Nephron progenitor cell (in vitro differentiated cells): Measurements from ENCODE around the gene DCTN3.

Source experiments
- DNase-seq: peaks from one replicate; pipeline ENCODE4 v3.0.0; 2021
- H3K27ac Mint-ChIP-seq: 2 replicates; pipeline ENCODE4 v1.8.0; 2021; ENCODE audit warnings: mild to moderate bottlenecking, moderate library complexity, mixed read lengths
- H3K27me3 Mint-ChIP-seq: 2 replicates; pipeline ENCODE4 v1.8.0; 2021; ENCODE audit warnings: mild to moderate bottlenecking, low read depth, mixed read lengths; ENCODE audit not compliant: poor library complexity
- H3K36me3 Mint-ChIP-seq: 2 replicates; pipeline ENCODE4 v1.8.0; 2021; ENCODE audit warnings: low read depth, mixed read lengths
- H3K4me1 Mint-ChIP-seq: 2 replicates; pipeline ENCODE4 v1.8.0; 2021; ENCODE audit warnings: mixed read lengths
- H3K4me3 Mint-ChIP-seq: 2 replicates; pipeline ENCODE4 v1.8.0; 2021; ENCODE audit warnings: mild to moderate bottlenecking, moderate library complexity, mixed read lengths
- H3K9me3 Mint-ChIP-seq: 2 replicates; pipeline ENCODE4 v1.8.0; 2021; ENCODE audit warnings: mild to moderate bottlenecking, moderate library complexity, mixed read lengths
- TF ChIP-seq, protein P1 (sequence below): fragments of 200-600 bp; sonication (generic); IDR thresholded peaks from 2 replicates; pipeline ENCODE4 v1.5.0; 2021; ENCODE audit warnings: antibody characterized with exemption

Gene DCTN3

GRCh38 chr9:34629491-34629808, 9.2 kb upstream of the DCTN3 start:
- no peak for DNase-seq
- peaks cover 75% of the 10 kb centered on the region for H3K27me3 Mint-ChIP-seq
- H3K9me3 Mint-ChIP-seq, result no peaks in the 10 kb centered on the region
- peak overlapping the region; percentile 55 for H3K27ac Mint-ChIP-seq
- H3K4me3 Mint-ChIP-seq, result peak overlapping the region; percentile 79
- no peaks in the 10 kb centered on the region for H3K36me3 Mint-ChIP-seq
- peaks cover 34% of the 10 kb centered on the region for H3K4me1 Mint-ChIP-seq
- TF ChIP-seq, protein P1, sequence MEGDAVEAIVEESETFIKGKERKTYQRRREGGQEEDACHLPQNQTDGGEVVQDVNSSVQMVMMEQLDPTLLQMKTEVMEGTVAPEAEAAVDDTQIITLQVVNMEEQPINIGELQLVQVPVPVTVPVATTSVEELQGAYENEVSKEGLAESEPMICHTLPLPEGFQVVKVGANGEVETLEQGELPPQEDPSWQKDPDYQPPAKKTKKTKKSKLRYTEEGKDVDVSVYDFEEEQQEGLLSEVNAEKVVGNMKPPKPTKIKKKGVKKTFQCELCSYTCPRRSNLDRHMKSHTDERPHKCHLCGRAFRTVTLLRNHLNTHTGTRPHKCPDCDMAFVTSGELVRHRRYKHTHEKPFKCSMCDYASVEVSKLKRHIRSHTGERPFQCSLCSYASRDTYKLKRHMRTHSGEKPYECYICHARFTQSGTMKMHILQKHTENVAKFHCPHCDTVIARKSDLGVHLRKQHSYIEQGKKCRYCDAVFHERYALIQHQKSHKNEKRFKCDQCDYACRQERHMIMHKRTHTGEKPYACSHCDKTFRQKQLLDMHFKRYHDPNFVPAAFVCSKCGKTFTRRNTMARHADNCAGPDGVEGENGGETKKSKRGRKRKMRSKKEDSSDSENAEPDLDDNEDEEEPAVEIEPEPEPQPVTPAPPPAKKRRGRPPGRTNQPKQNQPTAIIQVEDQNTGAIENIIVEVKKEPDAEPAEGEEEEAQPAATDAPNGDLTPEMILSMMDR, result no peak

DNA sequence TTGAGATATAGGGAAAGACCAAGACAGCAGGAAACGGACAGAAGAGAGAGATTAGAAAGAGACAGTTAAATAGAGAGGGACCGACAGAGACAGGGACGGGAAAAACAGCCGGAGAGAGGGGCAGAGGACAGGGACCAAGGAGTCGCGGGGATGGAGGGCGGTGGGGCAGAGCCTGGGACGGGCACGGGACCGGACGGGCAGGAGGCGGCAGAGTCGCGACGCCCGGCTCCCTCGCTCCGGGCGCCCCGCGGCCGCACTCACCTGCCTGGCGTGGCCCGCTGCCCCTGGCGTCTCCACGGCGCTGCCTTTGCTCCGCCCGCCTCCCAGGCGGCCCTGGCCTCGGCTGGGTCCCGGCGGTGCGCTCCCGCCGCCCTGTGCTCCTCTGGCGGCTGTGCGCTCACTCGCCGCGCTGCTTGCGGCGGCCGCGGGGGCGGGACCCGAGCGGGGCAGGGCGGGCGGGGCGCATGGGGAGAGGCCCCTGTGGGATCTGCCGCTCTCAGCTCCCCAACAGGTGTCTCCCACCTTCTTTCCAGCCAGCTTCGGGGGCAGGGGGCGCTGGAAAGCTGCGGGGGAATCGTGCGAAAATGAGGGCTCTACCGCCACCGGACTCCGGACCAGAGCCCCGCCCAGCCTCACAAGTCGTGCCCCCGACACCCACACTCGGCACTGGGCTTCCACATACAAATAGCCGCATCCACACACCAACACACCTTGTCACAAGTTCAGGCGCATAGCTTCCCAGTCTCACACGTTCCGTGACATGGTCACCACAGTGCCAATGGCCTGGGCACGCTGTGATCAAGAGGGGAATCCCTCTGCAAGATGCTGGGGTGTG, 8.6 kb upstream of the DCTN3 start, which contains the start of gene ARID3C:
Gene ARID3C (minus strand): TSS at position 411 of the 835 bp plus-strand sequence. CDS start 1,052 bp downstream, outside the sequence.
- H3K36me3 Mint-ChIP-seq, result no peaks in the 10 kb centered on the region
- DNase-seq, result peak; percentile 73
- peaks cover 77% of the 10 kb centered on the region for H3K27me3 Mint-ChIP-seq
- peaks cover 34% of the 10 kb centered on the region for H3K4me1 Mint-ChIP-seq
- TF ChIP-seq, protein P1, result no peak
- H3K4me3 Mint-ChIP-seq, result peak within 1 kb of the TSS; percentile 86
- H3K9me3 Mint-ChIP-seq, result no peaks in the 10 kb centered on the region
- H3K27ac Mint-ChIP-seq, result peak within 1 kb of the TSS; percentile 55

GRCh38 chr9:34627716-34628655, 7.7 kb upstream of the DCTN3 start:
- Mint-ChIP-seq H3K27me3 (peaks cover 82% of the 10 kb centered on the region), H3K4me3 (peak overlapping the region; percentile 86), H3K9me3 (no peaks in the 10 kb centered on the region), H3K4me1 (peaks cover 31% of the 10 kb centered on the region), H3K27ac (no peak overlapping the region), H3K36me3 (no peaks in the 10 kb centered on the region)
- no peak for DNase-seq
- TF ChIP-seq, protein P1, result no peak

DNA sequence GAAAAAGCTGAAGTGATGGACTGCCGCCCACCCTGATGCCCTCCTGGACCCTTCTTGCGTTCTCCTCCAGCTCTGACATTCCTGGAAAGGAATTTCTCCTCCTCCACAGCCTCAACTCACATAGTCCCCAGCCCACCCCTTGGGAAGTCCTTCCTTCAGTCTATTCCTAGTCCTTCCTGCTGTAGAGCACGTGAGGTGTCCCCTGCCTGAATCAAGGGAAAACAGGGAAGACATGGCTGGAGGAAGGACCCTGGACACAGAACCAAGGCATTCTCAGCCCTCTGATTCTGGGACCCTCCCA, 4.8 kb upstream of the DCTN3 start:
- Mint-ChIP-seq H3K36me3 (no peaks in the 10 kb centered on the region), H3K9me3 (no peaks in the 10 kb centered on the region), H3K4me1 (peaks cover 28% of the 10 kb centered on the region), H3K27ac (no peak overlapping the region), H3K4me3 (peak overlapping the region; percentile 62), H3K27me3 (peaks cover 79% of the 10 kb centered on the region)
- TF ChIP-seq, protein P1, result no peak
- DNase-seq, result no peak

GRCh38 chr9:34624475-34625185, 4.3 kb upstream of the DCTN3 start:
- Mint-ChIP-seq H3K27ac (no peak overlapping the region), H3K27me3 (peaks cover 74% of the 10 kb centered on the region), H3K36me3 (no peaks in the 10 kb centered on the region), H3K9me3 (no peaks in the 10 kb centered on the region), H3K4me3 (peak overlapping the region; percentile 62), H3K4me1 (peaks cover 31% of the 10 kb centered on the region)
- TF ChIP-seq, protein P1, result no peak
- DNase-seq, result peak; percentile 53
